ENCODE results near the gene FADS3.

DNA sequence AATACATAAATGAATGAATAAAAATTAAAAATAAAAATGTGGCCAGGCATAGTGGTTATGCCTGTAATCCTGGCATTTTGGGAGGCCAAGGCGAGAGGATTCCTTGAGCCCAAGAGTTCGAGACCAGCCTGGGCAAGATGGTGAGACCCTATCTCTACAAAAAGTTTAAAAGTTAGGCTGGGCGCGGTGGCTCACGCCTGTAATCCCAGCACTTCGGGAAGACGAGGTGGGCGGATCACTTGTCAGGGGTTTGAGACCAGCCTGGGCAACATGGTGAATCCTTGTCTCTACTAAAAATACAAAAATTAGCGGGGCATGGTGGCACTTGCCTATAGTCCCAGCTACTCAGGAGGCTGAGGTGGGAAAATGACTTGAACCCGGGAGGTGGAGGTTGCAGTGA is 49.1 kb upstream of the FADS3 start:
- TF ChIP-seq, protein P1, sequence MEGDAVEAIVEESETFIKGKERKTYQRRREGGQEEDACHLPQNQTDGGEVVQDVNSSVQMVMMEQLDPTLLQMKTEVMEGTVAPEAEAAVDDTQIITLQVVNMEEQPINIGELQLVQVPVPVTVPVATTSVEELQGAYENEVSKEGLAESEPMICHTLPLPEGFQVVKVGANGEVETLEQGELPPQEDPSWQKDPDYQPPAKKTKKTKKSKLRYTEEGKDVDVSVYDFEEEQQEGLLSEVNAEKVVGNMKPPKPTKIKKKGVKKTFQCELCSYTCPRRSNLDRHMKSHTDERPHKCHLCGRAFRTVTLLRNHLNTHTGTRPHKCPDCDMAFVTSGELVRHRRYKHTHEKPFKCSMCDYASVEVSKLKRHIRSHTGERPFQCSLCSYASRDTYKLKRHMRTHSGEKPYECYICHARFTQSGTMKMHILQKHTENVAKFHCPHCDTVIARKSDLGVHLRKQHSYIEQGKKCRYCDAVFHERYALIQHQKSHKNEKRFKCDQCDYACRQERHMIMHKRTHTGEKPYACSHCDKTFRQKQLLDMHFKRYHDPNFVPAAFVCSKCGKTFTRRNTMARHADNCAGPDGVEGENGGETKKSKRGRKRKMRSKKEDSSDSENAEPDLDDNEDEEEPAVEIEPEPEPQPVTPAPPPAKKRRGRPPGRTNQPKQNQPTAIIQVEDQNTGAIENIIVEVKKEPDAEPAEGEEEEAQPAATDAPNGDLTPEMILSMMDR (conservative IDR thresholded peaks at IDR 0.05 in 1 of 2, IDR thresholded peaks at IDR 0.05 in 1 of 2; ENCODE audit: extremely low read depth in 1 of 2, insufficient read depth in 1 of 2, low read depth in 1 of 2, low read length in 2 of 2): no peak
- TF ChIP-seq EZH2 (IDR thresholded peaks at IDR 0.05; ENCODE audit: borderline replicate concordance, low read length): no peak
